Measurements from ENCODE around the gene ZBTB40.

The ZBTB40 gene

GRCh38 chr1:22451702-22452480 lies at the start of gene ZBTB40:
ZBTB40 (plus strand) TSS chr1:22451851; CDS start chr1:22489949, 38,098 bp downstream.
- DNase-seq (ENCODE audit: low spot score): peak; percentile 94

- no peak for DNase-seq (ENCODE audit: low spot score)
These were observed 49.1 kb upstream of the ZBTB40 start for GRCh38 chr1:22402356-22403053.

GRCh38 chr1:22404486-22404885 lies 47.2 kb upstream of the ZBTB40 start:
- DNase-seq (ENCODE audit: low spot score): no peak

GRCh38 chr1:22406722-22407495 lies 44.7 kb upstream of the ZBTB40 start:
- no peak for DNase-seq (ENCODE audit: low spot score)

GRCh38 chr1:22408230-22408629 lies 43.4 kb upstream of the ZBTB40 start:
- no peak for DNase-seq (ENCODE audit: low spot score)

- no peak for DNase-seq (ENCODE audit: low spot score)
These were observed 41.2 kb upstream of the ZBTB40 start for GRCh38 chr1:22410401-22410800.

GRCh38 chr1:22410928-22411495 lies 40.6 kb upstream of the ZBTB40 start:
- DNase-seq (ENCODE audit: low spot score): no peak

GRCh38 chr1:22411589-22411988 lies 40.1 kb upstream of the ZBTB40 start:
- DNase-seq (ENCODE audit: low spot score): no peak

GRCh38 chr1:22412932-22413727 lies 38.5 kb upstream of the ZBTB40 start:
- DNase-seq (ENCODE audit: low spot score): no peak

- DNase-seq (ENCODE audit: low spot score): no peak
These were observed 37.9 kb upstream of the ZBTB40 start for GRCh38 chr1:22413799-22414198.

GRCh38 chr1:22414244-22414751 lies 37.4 kb upstream of the ZBTB40 start:
- DNase-seq (ENCODE audit: low spot score): no peak

GRCh38 chr1:22415489-22415888 lies 36.2 kb upstream of the ZBTB40 start:
- no peak for DNase-seq (ENCODE audit: low spot score)

- DNase-seq (ENCODE audit: low spot score): peak; percentile 71
These were observed 34.8 kb upstream of the ZBTB40 start for GRCh38 chr1:22416555-22417454.

- no peak for DNase-seq (ENCODE audit: low spot score)
These were observed 34.2 kb upstream of the ZBTB40 start for GRCh38 chr1:22417466-22417865.

GRCh38 chr1:22418312-22418711 lies 33.3 kb upstream of the ZBTB40 start:
- DNase-seq (ENCODE audit: low spot score): no peak

GRCh38 chr1:22418933-22419382 lies 32.7 kb upstream of the ZBTB40 start:
- DNase-seq (ENCODE audit: low spot score): no peak

- DNase-seq (ENCODE audit: low spot score): peak; percentile 58
These were observed 31.1 kb upstream of the ZBTB40 start for GRCh38 chr1:22420455-22421053.

GRCh38 chr1:22426781-22427180 lies 24.9 kb upstream of the ZBTB40 start:
- no peak for DNase-seq (ENCODE audit: low spot score)

- peak; percentile 62 for DNase-seq (ENCODE audit: low spot score)
These were observed 23.0 kb upstream of the ZBTB40 start for GRCh38 chr1:22428672-22429071.

- no peak for DNase-seq (ENCODE audit: low spot score)
These were observed 19.7 kb upstream of the ZBTB40 start for GRCh38 chr1:22431965-22432364.
